NCI-H146 treated with DMSO at 0.1 percent for 48 hours (cell line): ENCODE results near the gene GPR108.
"Not testable (repeated sequence)": the region's sequence is repeated elsewhere in the genome, so short reads cannot be mapped to it uniquely, and the experiment has no call there.

Experiments
- DNase-seq: peaks from one replicate; lab custom pipeline; 2025; ENCODE audit not compliant: unreplicated experiment; lab: John Stamatoyannopoulos, UW

Gene GPR108

DNA sequence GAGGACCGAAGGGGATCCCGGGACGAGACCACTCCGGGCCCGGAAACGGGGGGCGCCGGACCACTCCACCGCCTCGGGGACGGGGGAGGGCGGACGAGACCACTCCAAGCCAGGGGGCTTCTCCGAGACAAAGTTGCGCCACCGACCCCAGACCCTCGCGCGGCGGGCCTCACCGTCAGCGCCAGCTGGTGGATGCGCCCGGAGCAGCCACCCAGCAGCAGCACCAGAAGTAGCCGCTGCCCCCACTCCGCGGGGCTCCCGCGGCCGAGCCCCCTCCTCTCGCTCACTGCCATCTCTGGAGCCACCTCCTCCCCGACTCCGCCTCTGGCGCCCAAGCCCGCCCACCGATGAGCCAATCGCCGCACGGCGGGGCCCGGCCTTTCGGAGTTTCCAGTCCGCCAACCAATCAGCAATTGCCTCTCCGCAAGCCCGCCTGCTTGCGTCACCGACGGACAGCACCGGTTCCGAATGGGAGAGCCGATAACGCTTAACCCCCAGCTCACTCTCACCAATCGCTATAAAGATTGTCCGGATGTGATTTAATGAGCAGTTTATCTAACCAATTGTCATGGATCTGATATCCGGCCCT lies at the start of gene GPR108:
TSS of gene GPR108 (minus strand) at position 297 of the 589 bp plus-strand sequence. CDS start at position 293, 4 bp downstream.
- peak; percentile 96 for DNase-seq

DNA sequence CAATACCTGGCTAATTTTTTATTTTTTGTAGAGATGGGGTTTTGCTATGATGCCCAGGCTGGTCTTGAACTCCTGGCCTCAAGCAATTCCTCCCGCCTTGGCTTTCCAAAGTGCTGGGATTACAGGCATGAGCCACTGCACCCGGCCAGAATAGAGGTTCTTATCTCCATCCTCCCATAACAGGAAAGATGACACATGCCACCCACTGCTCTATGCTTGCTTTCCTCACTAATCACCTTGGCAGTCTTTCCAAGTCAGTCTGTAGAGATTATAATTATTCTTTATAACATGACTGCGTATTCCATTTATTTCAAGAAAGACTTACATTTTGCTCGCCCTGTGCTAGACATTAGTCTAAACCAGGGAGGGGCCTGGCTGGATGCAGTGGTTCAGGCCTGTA lies 41.8 kb upstream of the GPR108 start:
- DNase-seq, result no peak

DNA sequence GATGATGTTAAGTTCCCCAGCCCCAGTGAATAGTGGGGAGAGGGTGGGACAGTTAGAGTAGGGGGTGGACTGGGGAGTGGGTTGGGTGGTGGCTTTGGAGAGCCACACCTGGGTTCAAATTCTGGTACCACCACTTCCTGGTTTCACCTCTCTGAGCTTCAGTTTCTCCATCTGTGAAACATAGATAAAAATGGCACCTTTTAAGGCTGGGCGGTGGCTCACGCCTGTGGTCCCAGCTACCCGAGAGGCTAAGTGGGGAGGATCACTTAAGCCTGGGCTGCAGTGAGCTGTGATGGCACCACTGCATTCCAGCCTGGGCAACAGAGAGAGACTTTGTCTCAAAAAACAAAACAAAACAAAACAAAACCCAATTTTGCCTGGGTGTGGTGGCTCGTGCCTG lies 41.0 kb upstream of the GPR108 start:
- DNase-seq, result no peak

DNA sequence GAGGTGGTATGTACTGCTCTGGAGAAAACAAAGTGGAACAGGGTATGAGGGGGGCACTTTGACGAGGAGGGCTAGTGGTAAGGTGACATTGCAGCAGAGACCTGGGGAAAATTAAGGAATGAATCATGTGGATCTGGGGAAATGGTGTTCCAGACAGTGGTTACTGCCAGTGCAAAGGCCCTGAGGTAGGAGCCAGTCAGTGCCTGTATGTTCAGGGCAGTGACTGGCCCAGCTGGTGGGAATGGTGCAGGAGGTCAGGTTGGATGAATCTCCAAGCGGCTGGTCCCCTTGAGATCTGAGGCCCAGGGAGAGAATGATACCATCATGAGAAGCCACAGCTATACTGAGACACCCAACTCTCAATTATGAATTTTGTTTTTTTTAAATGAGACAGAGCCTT lies 40.1 kb upstream of the GPR108 start:
- no peak for DNase-seq

DNA sequence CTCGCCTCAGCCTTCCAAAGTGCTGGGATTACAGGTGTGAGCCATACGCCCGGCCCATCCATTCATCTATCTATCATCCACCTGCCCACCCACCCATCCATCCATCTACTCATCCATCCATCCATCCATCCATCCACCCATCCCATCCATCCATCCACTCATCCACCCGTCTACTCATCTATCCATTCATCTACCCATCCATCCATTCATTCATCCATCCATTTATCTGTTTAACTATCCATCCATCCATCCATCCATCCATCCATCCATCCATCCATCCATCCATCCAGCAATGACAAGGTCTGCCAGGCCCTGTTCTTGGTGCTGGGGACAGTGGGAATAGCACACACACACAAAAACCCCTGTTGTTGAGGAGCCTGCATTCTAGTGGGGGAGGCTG lies 39.6 kb upstream of the GPR108 start:
- no peak for DNase-seq

DNA sequence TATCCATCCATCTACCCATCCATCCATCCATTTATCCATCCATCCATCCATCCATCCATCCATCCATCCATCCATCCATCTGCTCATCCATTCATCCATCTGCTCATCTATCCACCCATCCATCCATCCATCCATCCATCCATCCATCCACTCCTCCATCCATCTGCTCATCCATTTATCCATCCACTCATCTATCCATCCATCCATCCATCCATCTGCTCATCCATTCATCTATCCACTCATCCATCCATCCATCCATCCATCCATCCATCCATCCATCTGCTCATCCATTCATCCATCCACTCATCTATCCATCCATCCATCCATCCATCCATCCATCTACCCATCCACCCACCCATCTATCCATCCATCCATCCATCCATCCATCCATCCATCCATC lies 38.7 kb upstream of the GPR108 start:
- DNase-seq, result not testable (repeated sequence)

DNA sequence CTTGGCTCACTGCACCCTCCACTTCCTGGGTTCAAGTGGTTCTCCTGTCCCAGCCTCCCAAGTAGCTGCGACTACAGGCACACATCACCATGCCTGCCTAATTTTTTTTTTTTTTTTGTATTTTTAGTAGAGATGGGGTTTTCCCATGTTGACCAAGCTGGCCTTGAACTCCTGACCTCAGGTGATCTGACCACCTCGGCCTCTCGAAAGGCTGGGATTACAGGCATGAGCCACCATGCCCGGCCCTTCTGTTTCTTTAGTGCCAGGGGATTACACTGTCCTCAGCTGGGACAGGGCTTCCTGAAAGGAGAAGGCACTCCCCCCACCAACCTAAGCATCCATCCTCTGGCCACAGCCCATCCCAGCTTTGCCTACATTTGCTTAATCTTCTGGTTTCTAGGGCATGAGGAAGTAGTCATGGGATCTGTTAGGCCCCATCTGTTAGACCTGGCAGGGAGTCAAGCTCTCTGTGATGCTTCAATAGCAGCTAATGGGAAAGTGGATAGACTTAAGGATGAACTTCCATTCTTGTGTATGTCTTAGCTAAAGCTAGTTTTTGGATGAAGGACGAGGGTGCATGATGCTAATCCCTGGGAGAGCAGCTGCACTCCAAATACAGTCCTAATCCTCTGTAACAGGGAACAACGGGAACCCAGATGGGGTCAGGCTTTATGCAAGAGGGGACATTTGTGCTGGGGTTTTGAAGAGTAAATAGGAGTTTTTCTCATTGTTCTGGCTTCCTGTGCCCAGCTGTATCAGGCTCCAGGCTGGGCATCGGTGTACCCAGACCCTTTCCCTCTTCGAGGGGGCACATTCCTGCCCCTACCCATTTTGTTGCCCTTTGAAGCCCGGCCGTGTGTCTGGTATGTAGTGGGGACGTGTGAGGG lies 37.7 kb upstream of the GPR108 start:
- DNase-seq, result no peak

DNA sequence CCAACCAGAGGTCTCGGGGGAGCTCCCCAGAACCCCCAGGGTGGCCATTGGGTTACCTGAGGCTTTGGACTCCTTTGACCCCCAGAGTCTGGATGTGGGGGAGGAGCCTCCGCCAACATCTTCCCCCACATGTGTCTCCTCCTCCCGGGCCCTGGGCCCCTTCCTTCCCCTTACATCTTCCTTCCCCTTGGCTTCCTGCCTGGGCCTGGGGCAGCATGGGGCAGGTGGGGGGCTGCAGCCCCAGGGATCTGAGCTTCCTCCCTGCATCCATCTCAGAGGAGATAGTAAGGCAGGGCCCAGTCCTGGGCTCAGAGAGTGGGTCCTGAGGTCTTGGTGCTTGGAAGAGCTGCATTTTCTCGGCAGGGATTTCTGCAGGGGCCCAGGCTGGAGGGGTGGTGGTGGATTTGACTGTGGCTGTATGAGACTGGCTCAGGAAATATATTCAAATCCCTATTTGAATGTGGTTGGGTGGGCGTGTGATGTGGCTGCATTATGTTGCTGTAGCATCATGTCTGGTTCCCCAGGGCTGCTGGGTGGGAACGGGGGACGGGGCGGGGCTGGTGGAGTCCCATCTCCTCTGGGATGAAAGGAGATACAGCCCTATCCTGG lies 36.0 kb upstream of the GPR108 start:
- no peak for DNase-seq

DNA sequence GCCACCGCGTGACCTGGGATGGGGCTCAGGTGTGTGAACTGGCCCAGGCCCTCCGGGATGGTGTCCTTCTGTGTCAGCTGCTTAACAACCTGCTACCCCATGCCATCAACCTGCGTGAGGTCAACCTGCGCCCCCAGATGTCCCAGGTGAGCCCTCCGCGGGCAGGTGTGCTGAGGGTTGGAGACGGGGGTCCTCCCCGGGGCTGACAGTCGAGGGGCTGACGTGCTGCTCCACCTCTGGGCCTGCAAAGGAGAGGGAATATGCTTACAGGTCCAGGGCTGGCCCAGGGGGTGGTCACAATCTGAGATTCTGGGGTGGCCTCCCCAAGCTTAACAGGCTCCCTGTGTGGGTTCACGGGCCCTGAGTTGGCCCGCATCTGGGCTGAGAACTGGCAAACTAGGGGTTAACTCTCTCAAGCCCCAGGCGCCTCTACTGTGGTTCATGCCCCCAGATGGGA lies 35.5 kb upstream of the GPR108 start:
- no peak for DNase-seq

DNA sequence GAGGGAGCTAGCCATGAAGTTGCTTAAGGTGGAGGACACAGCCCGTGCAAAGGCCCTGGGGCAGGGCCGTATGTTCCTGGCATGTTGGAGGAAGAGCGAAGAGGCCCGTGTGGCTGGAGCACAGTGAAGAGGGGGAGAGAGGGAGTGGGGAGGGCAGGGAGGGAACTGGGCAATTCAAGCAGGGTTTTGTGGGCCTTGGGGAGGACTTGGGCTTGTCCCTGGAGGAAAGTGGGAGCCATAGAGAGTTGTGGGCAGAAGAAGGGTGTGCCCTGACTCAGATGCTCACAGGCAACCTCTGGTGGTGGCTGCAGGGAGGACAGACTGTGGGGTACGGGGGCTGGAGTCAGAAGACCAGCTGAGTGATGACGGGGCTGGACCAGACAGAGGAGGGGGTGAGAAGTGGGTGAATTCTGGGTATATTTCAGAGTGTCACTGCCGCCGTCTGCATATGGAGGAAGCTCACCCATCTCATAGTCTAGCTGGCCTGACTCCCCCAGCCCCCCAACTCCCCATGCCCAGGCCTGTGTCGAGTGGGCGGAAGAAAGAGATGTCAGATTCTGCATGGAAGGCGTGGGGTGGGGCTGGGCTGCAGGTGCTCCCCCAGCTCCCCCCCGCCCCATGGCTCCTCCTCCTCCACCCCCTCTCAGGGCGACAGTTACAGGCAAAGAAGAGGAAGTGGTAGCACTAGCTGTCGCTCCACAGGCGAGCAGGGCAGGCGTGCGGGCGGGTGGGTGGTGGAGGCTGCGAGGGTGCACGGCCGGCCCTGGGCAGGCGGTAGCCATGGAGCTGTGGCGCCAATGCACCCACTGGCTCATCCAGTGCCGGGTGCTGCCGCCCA lies 34.9 kb upstream of the GPR108 start, which contains the start of gene VAV1:
TSS of gene VAV1 (plus strand) at position 681 of the 838 bp plus-strand sequence. CDS start at position 781, 100 bp downstream.
- no peak for DNase-seq

DNA sequence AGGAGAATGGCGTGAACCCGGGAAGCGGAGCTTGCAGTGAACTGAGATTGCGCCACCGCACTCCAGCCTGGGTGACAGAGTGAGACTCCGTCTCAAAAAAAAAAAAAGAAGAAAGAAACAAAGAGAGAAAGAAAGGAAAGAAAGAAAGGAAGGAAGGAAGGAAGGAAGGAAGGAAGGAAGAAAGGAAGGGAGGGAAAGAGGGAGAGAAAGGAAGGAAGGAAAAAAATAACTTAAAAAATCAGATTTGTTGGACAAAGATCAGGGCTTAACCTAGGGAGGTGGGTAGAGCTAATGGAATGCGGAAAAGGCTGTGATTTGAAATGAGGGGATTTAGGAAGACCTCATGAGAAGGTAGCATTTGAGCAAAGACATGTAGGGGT lies 34.3 kb upstream of the GPR108 start:
- not testable (repeated sequence) for DNase-seq

DNA sequence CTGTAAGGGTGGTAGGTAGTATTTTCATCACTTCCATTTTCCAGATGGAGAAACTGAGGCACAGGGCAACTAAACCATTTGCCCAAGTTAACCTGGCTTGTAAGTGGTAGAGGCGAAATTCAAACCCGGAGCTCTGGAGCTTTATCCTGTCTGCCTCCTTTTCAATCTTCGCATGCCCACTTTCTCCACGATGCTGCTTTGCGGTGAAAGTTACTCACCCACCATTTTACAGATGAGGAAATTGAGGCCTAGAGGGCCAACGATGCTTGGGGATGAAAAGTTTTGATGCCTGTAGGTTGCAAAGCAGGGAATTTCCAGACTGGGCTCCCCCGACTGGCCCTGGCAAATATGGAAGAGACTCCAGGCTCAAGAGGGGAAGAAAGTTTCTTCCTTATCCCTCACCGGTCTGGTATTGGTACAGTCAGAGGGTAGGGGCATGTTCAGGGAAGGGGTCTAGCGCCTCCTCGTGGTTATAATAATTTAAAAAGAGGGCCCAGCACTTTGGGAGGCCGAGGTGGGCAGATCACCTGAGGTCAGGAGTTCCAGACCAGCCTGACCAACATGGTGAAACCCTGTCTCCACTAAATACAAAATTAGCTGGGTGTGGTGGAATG lies 31.7 kb upstream of the GPR108 start:
- no peak for DNase-seq

DNA sequence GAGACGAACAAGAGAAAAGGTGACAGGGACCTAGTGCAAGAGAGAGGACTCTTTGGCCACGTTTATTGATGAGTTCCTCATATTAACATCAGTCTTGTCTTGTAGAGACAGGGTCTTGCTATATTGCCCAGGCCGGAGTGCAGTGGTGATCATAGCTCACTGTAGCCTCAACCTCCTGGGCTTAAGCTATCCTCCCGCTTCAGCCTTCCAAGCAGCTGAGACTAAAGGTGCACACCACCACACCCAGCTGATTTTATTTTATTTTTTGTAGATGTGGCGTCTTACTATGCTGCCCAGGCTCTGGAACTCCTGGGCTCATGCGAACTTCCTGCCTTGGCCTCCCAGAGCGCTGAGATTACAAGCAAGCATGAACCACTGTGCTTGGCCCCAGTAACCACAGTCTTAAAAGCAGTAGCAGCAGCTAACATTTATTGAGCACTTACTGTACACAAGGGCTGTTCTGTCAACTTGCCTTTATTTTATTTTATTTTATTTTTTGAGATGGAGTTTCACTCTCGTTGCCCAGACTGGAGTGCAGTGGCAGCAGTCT lies 30.9 kb upstream of the GPR108 start:
- no peak for DNase-seq

DNA sequence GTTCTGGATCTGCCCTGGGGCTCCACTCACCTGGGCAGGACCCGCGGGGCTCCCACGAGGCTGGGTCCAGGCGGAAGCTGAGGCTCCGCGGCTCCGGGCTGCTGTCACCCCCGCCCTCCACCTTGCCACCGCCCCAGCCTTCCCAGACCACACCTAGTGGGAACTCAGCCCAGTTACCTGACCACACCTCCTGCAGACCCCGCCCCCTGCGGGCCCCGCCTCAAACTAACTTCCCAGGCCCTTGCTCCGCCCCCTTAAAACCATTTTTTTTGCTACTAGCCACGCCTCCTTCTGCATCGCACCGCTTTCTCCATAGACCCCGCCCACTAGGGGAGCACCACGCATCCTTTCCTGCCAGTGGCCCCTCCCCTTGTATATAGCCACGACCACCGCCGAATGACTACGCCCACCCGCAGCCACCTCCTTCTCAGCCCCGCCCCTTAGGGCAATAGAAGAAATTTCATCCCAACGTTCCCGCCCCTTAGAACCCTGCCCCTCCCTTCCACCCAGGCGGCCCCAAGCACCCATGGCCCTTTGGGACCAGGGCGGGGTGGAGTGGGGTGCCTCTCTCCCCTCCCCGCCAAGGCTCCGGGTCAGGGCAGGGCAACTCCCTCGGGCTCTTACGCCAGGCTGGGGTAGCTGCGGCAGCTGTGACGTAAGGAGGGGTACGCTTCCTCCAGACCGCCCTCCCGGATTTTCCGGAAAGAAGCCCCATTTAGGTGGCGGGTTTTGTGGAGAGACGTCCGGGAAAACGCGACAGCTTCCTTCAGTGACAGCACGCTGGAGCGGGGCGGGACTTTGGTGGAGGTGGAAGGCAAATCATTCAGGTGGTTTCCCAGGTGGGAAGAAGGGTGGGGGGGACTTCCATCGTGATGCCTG lies 30.2 kb upstream of the GPR108 start, which contains the start of gene SH2D3A:
TSS of gene SH2D3A (minus strand) at position 79 of the 879 bp plus-strand sequence. CDS start 3,687 bp downstream, outside the sequence.
- DNase-seq, result peak; percentile 76

DNA sequence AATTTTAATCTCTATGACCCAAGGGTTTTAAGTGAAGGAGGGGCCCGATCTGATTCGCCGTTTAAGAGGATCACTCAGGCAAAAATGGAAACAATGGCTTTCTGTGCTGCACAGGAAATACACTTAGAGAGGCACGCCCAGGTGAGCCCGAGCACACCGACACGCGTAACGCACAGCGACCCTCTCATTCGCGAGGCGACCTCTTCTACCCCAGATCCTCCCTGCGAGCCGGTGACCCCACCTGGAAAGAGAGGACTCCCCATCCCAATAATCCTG lies 29.6 kb upstream of the GPR108 start:
- peak; percentile 14 for DNase-seq

DNA sequence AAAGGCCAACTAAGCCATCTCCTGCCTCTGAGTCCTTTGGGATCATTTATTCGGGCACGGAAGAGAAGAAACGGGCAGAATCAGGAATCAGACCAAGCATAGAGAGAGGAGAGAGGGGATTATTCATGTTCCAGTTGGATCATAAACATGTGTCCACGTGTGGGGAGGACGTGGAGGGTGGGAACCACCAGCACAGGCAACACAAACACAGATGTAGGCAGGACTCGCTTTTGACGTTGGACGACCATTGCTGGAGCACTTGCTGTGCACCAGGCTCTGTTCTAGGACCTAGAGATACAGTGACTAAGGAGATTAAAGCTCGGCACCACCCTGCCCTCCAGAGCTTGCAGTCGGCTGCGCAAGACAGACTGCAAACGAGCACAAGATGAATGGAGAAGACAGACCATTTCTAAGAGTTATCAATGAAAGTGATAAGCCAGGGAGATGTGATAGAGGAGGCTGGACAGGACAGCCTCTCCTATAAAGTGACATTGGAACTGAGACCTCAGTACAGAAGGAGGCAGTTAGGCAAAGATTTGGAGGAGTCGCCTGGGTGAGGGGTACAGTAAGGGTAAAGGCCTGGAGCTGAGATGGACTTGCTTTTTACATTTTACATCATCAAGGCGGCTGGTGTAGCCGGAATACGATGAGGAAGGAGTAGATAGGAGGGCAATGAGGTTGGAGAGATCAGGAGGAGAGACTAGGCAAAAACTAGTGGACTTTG lies 29.1 kb upstream of the GPR108 start:
- DNase-seq, result no peak

DNA sequence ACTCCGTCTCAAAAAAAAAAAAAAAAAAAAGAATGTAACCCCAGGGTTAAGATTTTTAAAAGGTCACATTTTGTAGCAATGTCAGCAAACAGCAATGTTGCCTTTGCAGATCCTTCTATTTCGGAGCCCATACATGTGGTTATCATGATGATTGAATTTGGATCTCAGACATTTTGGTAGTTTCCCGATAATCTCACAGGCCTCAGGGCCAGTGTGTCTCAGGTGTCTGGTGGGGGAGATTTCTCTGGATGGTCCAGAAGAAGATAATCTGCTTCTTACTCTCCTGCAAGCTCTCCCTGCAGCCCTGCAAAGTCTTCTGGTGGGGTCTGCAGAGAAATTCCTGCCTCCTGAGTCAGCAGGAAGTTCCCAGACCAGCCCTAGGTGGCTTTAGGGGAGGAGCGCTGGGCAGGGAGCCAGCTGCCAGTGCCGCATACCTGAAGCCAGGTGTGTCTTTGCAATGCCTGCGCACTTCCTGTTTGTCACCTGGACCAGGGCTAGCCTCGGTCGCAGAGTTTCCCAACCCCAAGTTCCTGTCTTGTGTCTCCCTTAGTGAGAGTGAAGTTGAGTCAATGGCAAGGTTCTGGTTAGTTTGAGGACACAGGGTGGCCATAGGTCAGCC lies 28.5 kb upstream of the GPR108 start:
- DNase-seq, result peak; percentile 37

DNA sequence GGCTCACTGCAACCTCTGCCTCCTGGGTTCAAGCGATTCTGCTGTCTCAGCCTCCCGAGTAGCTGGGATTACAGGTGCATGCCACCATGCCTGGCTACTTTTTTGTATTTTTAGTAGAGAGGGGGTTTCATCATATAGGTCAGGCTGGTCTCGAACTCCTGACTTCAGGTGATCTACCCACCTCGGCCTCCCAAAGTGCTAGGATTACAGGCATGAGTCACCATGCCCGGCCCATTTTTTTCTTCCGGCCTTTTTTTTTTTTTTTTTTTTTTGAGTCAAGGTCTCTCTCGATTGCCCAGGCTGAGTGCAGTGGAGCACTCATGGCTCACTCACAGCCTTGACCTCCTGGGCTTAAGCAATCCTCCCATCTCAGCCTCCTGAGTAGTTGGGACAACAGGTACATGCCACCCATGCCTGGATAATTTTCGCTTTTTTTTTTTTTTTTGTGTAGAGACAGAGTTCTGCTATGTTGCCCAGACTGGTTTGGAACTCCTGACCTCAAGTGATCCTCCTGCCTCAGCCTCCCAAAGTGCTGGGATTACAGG lies 24.9 kb upstream of the GPR108 start:
- not testable (repeated sequence) for DNase-seq
